Measurements from ENCODE around the gene TLR9.

Gene TLR9

GRCh38 chr3:52221141-52221562 is 4.3 kb downstream of the TLR9 start:
- TF ChIP-seq GATA1 (IDR thresholded peaks at IDR 0.05; ENCODE audit: low read depth, low read length) (no peak), POLR2A (IDR thresholded peaks at IDR 0.05; ENCODE audit: low read length) (no peak)

GRCh38 chr3:52220380-52221026 is 4.9 kb downstream of the TLR9 start:
- TF ChIP-seq POLR2A (IDR thresholded peaks at IDR 0.05; ENCODE audit: low read length) (no peak), GATA1 (IDR thresholded peaks at IDR 0.05; ENCODE audit: low read depth, low read length) (no peak)

More at GRCh38 chr3:52221141-52221562, 4.3 kb downstream of the TLR9 start:
- DNase-seq = no peak

GRCh38 chr3:52218937-52219650 is 6.4 kb downstream of the TLR9 start:
- TF ChIP-seq GATA1 (IDR thresholded peaks at IDR 0.05; ENCODE audit: low read depth, low read length) (no peak), POLR2A (IDR thresholded peaks at IDR 0.05; ENCODE audit: low read length) (no peak)
- DNase-seq = no peak

More at GRCh38 chr3:52220380-52221026, 4.9 kb downstream of the TLR9 start:
- DNase-seq = peak; percentile 80 to 89

GRCh38 chr3:52218454-52218853 is 7.0 kb downstream of the TLR9 start:
- peak; percentile 35 to 41 for DNase-seq
- TF ChIP-seq GATA1 (IDR thresholded peaks at IDR 0.05; ENCODE audit: low read depth, low read length) = no peak
- TF ChIP-seq POLR2A (IDR thresholded peaks at IDR 0.05; ENCODE audit: low read length) = no peak

- TF ChIP-seq GATA1 (IDR thresholded peaks at IDR 0.05; ENCODE audit: low read depth, low read length) (no peak), POLR2A (IDR thresholded peaks at IDR 0.05; ENCODE audit: low read length) (no peak)
- DNase-seq = no peak
Observed at GRCh38 chr3:52218026-52218425, 7.4 kb downstream of the TLR9 start.

- DNase-seq = no peak
- TF ChIP-seq POLR2A (IDR thresholded peaks at IDR 0.05; ENCODE audit: low read length) (no peak), GATA1 (IDR thresholded peaks at IDR 0.05; ENCODE audit: low read depth, low read length) (no peak)
Observed at GRCh38 chr3:52217409-52217805, 8.0 kb downstream of the TLR9 start.

- TF ChIP-seq POLR2A (IDR thresholded peaks at IDR 0.05; ENCODE audit: low read length) (no peak), GATA1 (IDR thresholded peaks at IDR 0.05; ENCODE audit: low read depth, low read length) (no peak)
- peak; percentile 38 to 71 for DNase-seq
Observed at GRCh38 chr3:52216585-52217408, 8.6 kb downstream of the TLR9 start.

- DNase-seq = no peak
- TF ChIP-seq POLR2A (IDR thresholded peaks at IDR 0.05; ENCODE audit: low read length) (no peak), GATA1 (IDR thresholded peaks at IDR 0.05; ENCODE audit: low read depth, low read length) (no peak)
Observed at GRCh38 chr3:52215351-52215750, 10.1 kb downstream of the TLR9 start.

GRCh38 chr3:52213901-52214300 is 11.5 kb downstream of the TLR9 start:
- DNase-seq = no peak
- TF ChIP-seq GATA1 (IDR thresholded peaks at IDR 0.05; ENCODE audit: low read depth, low read length) (no peak), POLR2A (IDR thresholded peaks at IDR 0.05; ENCODE audit: low read length) (no peak)

- TF ChIP-seq POLR2A (IDR thresholded peaks at IDR 0.05; ENCODE audit: low read length) = no peak
- no peak for TF ChIP-seq GATA1 (IDR thresholded peaks at IDR 0.05; ENCODE audit: low read depth, low read length)
- DNase-seq = no peak
Observed at GRCh38 chr3:52213005-52213404, 12.4 kb downstream of the TLR9 start.

- TF ChIP-seq GATA1 (IDR thresholded peaks at IDR 0.05; ENCODE audit: low read depth, low read length) = no peak
- TF ChIP-seq POLR2A (IDR thresholded peaks at IDR 0.05; ENCODE audit: low read length) = no peak
- DNase-seq = no peak
Observed at GRCh38 chr3:52211268-52211891, 14.1 kb downstream of the TLR9 start.

GRCh38 chr3:52210550-52211046 is 14.8 kb downstream of the TLR9 start:
- TF ChIP-seq POLR2A (IDR thresholded peaks at IDR 0.05; ENCODE audit: low read length) (no peak), GATA1 (IDR thresholded peaks at IDR 0.05; ENCODE audit: low read depth, low read length) (no peak)
- DNase-seq = peak in 1 of 2 experiments; percentile 57

- DNase-seq = no peak
- TF ChIP-seq GATA1 (IDR thresholded peaks at IDR 0.05; ENCODE audit: low read depth, low read length) = no peak
- no peak for TF ChIP-seq POLR2A (IDR thresholded peaks at IDR 0.05; ENCODE audit: low read length)
Observed at GRCh38 chr3:52210037-52210436, 15.4 kb downstream of the TLR9 start.

Data from erythroblast (primary cell).